ENCODE data around the gene GRIK5.

The GRIK5 gene

GRCh38 chr19:41957161-41957837, 112.7 kb downstream of the GRIK5 start:
- H3K4me3 ChIP-seq (ENCODE audit: control insufficient read depth, low read depth, low read length): no peak overlapping the region
- no peak for DNase-seq (ENCODE audit: low read depth)
- TF ChIP-seq CTCF (conservative IDR thresholded peaks at IDR 0.05; ENCODE audit: control insufficient read depth, insufficient read depth, low read depth, low read length): no peak

- no peak overlapping the region for H3K4me3 ChIP-seq (ENCODE audit: control insufficient read depth, low read depth, low read length)
- no peak for TF ChIP-seq CTCF (conservative IDR thresholded peaks at IDR 0.05; ENCODE audit: control insufficient read depth, insufficient read depth, low read depth, low read length)
- DNase-seq (ENCODE audit: low read depth): no peak
Measured at GRCh38 chr19:41956621-41957020, 113.4 kb downstream of the GRIK5 start.

- no peak for DNase-seq (ENCODE audit: low read depth)
- no peak overlapping the region for H3K4me3 ChIP-seq (ENCODE audit: control insufficient read depth, low read depth, low read length)
- TF ChIP-seq CTCF (conservative IDR thresholded peaks at IDR 0.05; ENCODE audit: control insufficient read depth, insufficient read depth, low read depth, low read length): no peak
Measured at GRCh38 chr19:41955521-41955920, 114.5 kb downstream of the GRIK5 start.

GRCh38 chr19:41951686-41952172, 118.3 kb downstream of the GRIK5 start:
- no peak overlapping the region for H3K4me3 ChIP-seq (ENCODE audit: control insufficient read depth, low read depth, low read length)
- peak; percentile 70 for DNase-seq (ENCODE audit: low read depth)
- peak; percentile 97 for TF ChIP-seq CTCF (conservative IDR thresholded peaks at IDR 0.05; ENCODE audit: control insufficient read depth, insufficient read depth, low read depth, low read length)

Data from fibroblast of mammary gland (primary cell).